Left lung (tissue), 10 donors: Measurements from ENCODE around the gene CNGA2. TPM values are rescaled to one million over a fixed set of nuclear protein-coding genes. Genes with fewer than 3 reads are reported as not detected.

ENCODE experiments used
- ATAC-seq: fragments of 200-7000 bp; cut with Tn5 transposase; one replicate; pipeline ENCODE4 v1.9.1; 2020; ENCODE audit warnings: moderate library complexity
- DNase-seq, 4 donors: peaks; one replicate each; pipeline ENCODE4 v3.0.0-alpha.2; 2013 to 2020
- H3K27ac ChIP-seq, 2 donors: fragments of 200-600 bp; sonication (generic) in 1 of 2; one replicate each; pipeline versions ENCODE4 v1.5.0 to v1.8.0; 2020 to 2021
- H3K27me3 ChIP-seq, 2 donors: fragments of 200-600 bp; sonication (generic) in 1 of 2; one replicate each; pipeline versions ENCODE4 v1.5.0 to v1.8.0; 2020 to 2021
- H3K36me3 ChIP-seq, 2 donors: fragments of 200-600 bp; sonication (generic) in 1 of 2; one replicate each; pipeline versions ENCODE4 v1.5.0 to v1.8.0; 2020 to 2021
- H3K4me1 ChIP-seq, 2 donors: fragments of 200-600 bp; one replicate each; pipeline ENCODE4 v1.8.0; 2021
- H3K4me3 ChIP-seq, 2 donors: fragments of 200-600 bp; sonication (generic) in 1 of 2; one replicate each; pipeline versions ENCODE4 v1.5.0 to v1.8.0; 2020 to 2021; ENCODE audit warnings: mild to moderate bottlenecking in 1 of 2
- H3K9me3 ChIP-seq, 2 donors: fragments of 200-600 bp; sonication (generic) in 1 of 2; one replicate each; pipeline versions ENCODE4 v1.5.0 to v1.8.0; 2020 to 2021
- CTCF ChIP-seq, 2 donors: fragments of 200-600 bp; sonication (generic) in 1 of 2; IDR thresholded peaks; one replicate each; pipeline versions ENCODE4 v1.5.0 to v1.8.0; 2021; ENCODE audit warnings: antibody characterized with exemption in 2 of 2
- intact Hi-C, 2 donors: fragments of 100-400 bp; cut with DNase I; formaldehyde crosslinking; loops; one replicate each; pipeline versions ENCODE4 v1.11.2 to v1.14.2; 2022
- polyA plus RNA-seq, 6 donors: library from polyadenylated mRNA; unstranded; fragments of 120-200 nt; gene quantifications; one replicate each; pipeline ENCODE4 v1.2.1, GENCODE V29; 2013; ENCODE audit not compliant: insufficient read length in 6 of 6
- total RNA-seq, 2 donors: library from RNA; stranded (reverse); fragmentation: NEBNext Ultra II Directional; extraction: Animal tissue kit (Norgen Biotek cat#: 25700); gene quantifications; one replicate each; pipeline ENCODE4 v1.2.1, GENCODE V29; 2021
- donor health status: DM: no; HTN: yes; CAD: no.
- donor health status: DM: no; HTN: no; CAD: no.

Gene CNGA2
- total and polyA plus RNA-seq, 8 donors: not detected

GRCh38 chrX:151754047-151754429 is 19.5 kb downstream of the CNGA2 start:
- peak; percentile 12 for ATAC-seq
- no peaks in the 10 kb centered on the region for H3K27me3 ChIP-seq

GRCh38 chrX:151754641-151755215 is 20.2 kb downstream of the CNGA2 start:
- DNase-seq (no peak), ATAC-seq (no peak)

More at GRCh38 chrX:151754047-151754429, 19.5 kb downstream of the CNGA2 start:
- no peaks in the 10 kb centered on the region for H3K9me3 ChIP-seq
- H3K4me3 ChIP-seq: no peak overlapping the region
- no peak for DNase-seq
- H3K36me3 ChIP-seq: no peaks in the 10 kb centered on the region
- no peaks in the 10 kb centered on the region for H3K4me1 ChIP-seq
- TF ChIP-seq CTCF (IDR thresholded peaks at IDR 0.05): no peak
- H3K27ac ChIP-seq: no peak overlapping the region
- intact Hi-C loops: loop anchor here in 1 of 2 donors (5.0 kb wide), 1 partner anchor 883 kb away; the partner anchor contains the start of gene GABRQ

GRCh38 chrX:151759041-151759708 is 24.6 kb downstream of the CNGA2 start:
- DNase-seq (no peak), ATAC-seq (no peak)
- no peak for TF ChIP-seq CTCF (IDR thresholded peaks at IDR 0.05)
- intact Hi-C loops: no loop called here
- Histone ChIP-seq H3K27me3 (no peaks in the 10 kb centered on the region), H3K9me3 (no peaks in the 10 kb centered on the region), H3K4me1 (no peaks in the 10 kb centered on the region), H3K4me3 (no peak overlapping the region), H3K36me3 (no peaks in the 10 kb centered on the region), H3K27ac (no peak overlapping the region)

More at GRCh38 chrX:151754641-151755215, 20.2 kb downstream of the CNGA2 start:
- no peaks in the 10 kb centered on the region for H3K27me3 ChIP-seq
- TF ChIP-seq CTCF (IDR thresholded peaks at IDR 0.05): no peak
- H3K27ac ChIP-seq: no peak overlapping the region
- no peaks in the 10 kb centered on the region for H3K4me1 ChIP-seq
- H3K4me3 ChIP-seq: no peak overlapping the region
- H3K36me3 ChIP-seq: no peaks in the 10 kb centered on the region
- intact Hi-C loops: loop anchor here in 1 of 2 donors (5.0 kb wide), 1 partner anchor 883 kb away; the partner anchor contains the start of gene GABRQ
- H3K9me3 ChIP-seq: no peaks in the 10 kb centered on the region

- Histone ChIP-seq H3K27me3 (no peaks in the 10 kb centered on the region), H3K36me3 (no peaks in the 10 kb centered on the region), H3K4me1 (no peaks in the 10 kb centered on the region), H3K9me3 (no peaks in the 10 kb centered on the region), H3K27ac (no peak overlapping the region), H3K4me3 (no peak overlapping the region)
- DNase-seq: no peak
- no peak for ATAC-seq
- no peak for TF ChIP-seq CTCF (IDR thresholded peaks at IDR 0.05)
- intact Hi-C loops: no loop called here
These were observed 28.3 kb downstream of the CNGA2 start for GRCh38 chrX:151762802-151763201.

- Histone ChIP-seq H3K27me3 (no peaks in the 10 kb centered on the region), H3K27ac (no peak overlapping the region), H3K4me1 (no peaks in the 10 kb centered on the region), H3K4me3 (no peak overlapping the region), H3K9me3 (no peaks in the 10 kb centered on the region), H3K36me3 (no peaks in the 10 kb centered on the region)
- ATAC-seq (no peak), DNase-seq (no peak)
- intact Hi-C loops: no loop called here
- TF ChIP-seq CTCF (IDR thresholded peaks at IDR 0.05): no peak
These were observed 29.2 kb downstream of the CNGA2 start for GRCh38 chrX:151763711-151764110.
